Central memory CD8-positive, alpha-beta T cell (primary cell): ENCODE measurements around the gene PRAMEF7.
"Not testable (repeated sequence)": the region's sequence is repeated elsewhere in the genome, so short reads cannot be mapped to it uniquely, and the experiment has no call there.

Source experiments
- ATAC-seq: fragments of 150-1000 bp; cut with Tn5 transposase; replicated peaks from 2 replicates; pipeline ENCODE4 v1.10.0; 2022; ENCODE audit warnings: mild to moderate bottlenecking, moderate FRiP score, moderate number of reproducible peaks; ENCODE audit not compliant: poor library complexity, severe bottlenecking; ENCODE audit errors: extremely low read depth
- DNase-seq, 2 donors: peaks; one replicate each; pipeline ENCODE4 v3.0.0; 2021; ENCODE audit warnings: low spot score in 2 of 2
- H3K27ac Mint-ChIP-seq: one replicate; pipeline ENCODE4 v1.8.0; 2022; ENCODE audit warnings: low read depth, mild to moderate bottlenecking, moderate library complexity, mixed read lengths
- H3K27me3 Mint-ChIP-seq: one replicate; pipeline ENCODE4 v1.8.0; 2022; ENCODE audit warnings: mixed read lengths
- H3K36me3 Mint-ChIP-seq: one replicate; pipeline ENCODE4 v1.8.0; 2022; ENCODE audit warnings: mild to moderate bottlenecking, moderate library complexity, mixed read lengths; ENCODE audit not compliant: insufficient read depth
- H3K4me1 Mint-ChIP-seq: one replicate; pipeline ENCODE4 v1.8.0; 2022; ENCODE audit warnings: mixed read lengths
- H3K4me3 Mint-ChIP-seq: one replicate; pipeline ENCODE4 v1.8.0; 2022; ENCODE audit warnings: mild to moderate bottlenecking, moderate library complexity, mixed read lengths
- H3K9me3 Mint-ChIP-seq: one replicate; pipeline ENCODE4 v1.8.0; 2022; ENCODE audit warnings: mixed read lengths

The PRAMEF7 gene

GRCh38 chr1:12916310-12916709 is at the start of gene PRAMEF7:
Gene PRAMEF7 (plus strand): TSS chr1:12916610. CDS start chr1:12917693, 1,083 bp downstream.
- not testable (repeated sequence) for H3K27me3 Mint-ChIP-seq, H3K9me3 Mint-ChIP-seq, H3K27ac Mint-ChIP-seq, H3K4me3 Mint-ChIP-seq, ATAC-seq, H3K4me1 Mint-ChIP-seq, H3K36me3 Mint-ChIP-seq, DNase-seq

GRCh38 chr1:12878453-12878852 is 38.0 kb upstream of the PRAMEF7 start:
- not testable (repeated sequence) for H3K27me3 Mint-ChIP-seq, ATAC-seq, H3K4me3 Mint-ChIP-seq, H3K9me3 Mint-ChIP-seq, H3K36me3 Mint-ChIP-seq, DNase-seq, H3K4me1 Mint-ChIP-seq, H3K27ac Mint-ChIP-seq

- not testable (repeated sequence) for ATAC-seq
Measured at GRCh38 chr1:12886101-12886500, 30.3 kb upstream of the PRAMEF7 start, which contains the start of gene PRAMEF4. Gene PRAMEF4 (minus strand): TSS chr1:12886201. CDS start chr1:12883394, 2,807 bp downstream.

DNA sequence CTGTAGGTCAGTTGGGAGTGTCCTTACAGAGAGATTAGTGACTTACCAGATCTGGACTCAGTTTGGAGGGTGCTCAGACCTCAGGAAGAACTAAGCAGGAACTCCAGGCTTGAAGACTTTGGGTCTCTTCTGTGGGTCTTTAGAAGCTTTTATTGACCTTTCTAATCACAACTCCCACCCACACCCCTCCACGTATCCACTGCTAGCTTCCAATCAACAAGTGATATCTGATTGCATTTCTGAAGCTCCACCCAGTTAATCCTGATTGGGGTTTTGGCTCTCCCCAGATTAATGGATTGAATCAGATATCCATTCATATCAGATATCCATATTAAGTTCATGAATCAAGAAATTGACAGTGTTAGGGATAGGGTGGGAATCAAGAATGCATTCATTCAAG is 18.2 kb upstream of the PRAMEF7 start, which contains the start of gene PRAMEF10:
TSS of gene PRAMEF10 (minus strand) at position 101 of the 400 bp plus-strand sequence. CDS start 2,423 bp downstream, outside the sequence.
- not testable (repeated sequence) for H3K4me1 Mint-ChIP-seq, H3K9me3 Mint-ChIP-seq, H3K36me3 Mint-ChIP-seq, DNase-seq, ATAC-seq, H3K27ac Mint-ChIP-seq, H3K27me3 Mint-ChIP-seq, H3K4me3 Mint-ChIP-seq

More at GRCh38 chr1:12886101-12886500, 30.3 kb upstream of the PRAMEF7 start, which contains the start of gene PRAMEF4:
- H3K27ac Mint-ChIP-seq, H3K4me1 Mint-ChIP-seq, H3K4me3 Mint-ChIP-seq, DNase-seq, H3K27me3 Mint-ChIP-seq, H3K9me3 Mint-ChIP-seq, H3K36me3 Mint-ChIP-seq: not testable (repeated sequence)

GRCh38 chr1:12899186-12899585 is 17.2 kb upstream of the PRAMEF7 start:
- H3K27ac Mint-ChIP-seq, H3K4me1 Mint-ChIP-seq, H3K27me3 Mint-ChIP-seq, H3K4me3 Mint-ChIP-seq, H3K9me3 Mint-ChIP-seq, ATAC-seq, DNase-seq, H3K36me3 Mint-ChIP-seq: not testable (repeated sequence)

GRCh38 chr1:12903793-12904572 is 12.4 kb upstream of the PRAMEF7 start:
- H3K36me3 Mint-ChIP-seq, H3K4me1 Mint-ChIP-seq, H3K4me3 Mint-ChIP-seq, DNase-seq, H3K27ac Mint-ChIP-seq, H3K9me3 Mint-ChIP-seq, H3K27me3 Mint-ChIP-seq, ATAC-seq: not testable (repeated sequence)

GRCh38 chr1:12921749-12922148 is 5.3 kb downstream of the PRAMEF7 start:
- not testable (repeated sequence) for H3K36me3 Mint-ChIP-seq, H3K27ac Mint-ChIP-seq, H3K4me1 Mint-ChIP-seq, H3K27me3 Mint-ChIP-seq, H3K4me3 Mint-ChIP-seq, ATAC-seq, H3K9me3 Mint-ChIP-seq, DNase-seq

DNA sequence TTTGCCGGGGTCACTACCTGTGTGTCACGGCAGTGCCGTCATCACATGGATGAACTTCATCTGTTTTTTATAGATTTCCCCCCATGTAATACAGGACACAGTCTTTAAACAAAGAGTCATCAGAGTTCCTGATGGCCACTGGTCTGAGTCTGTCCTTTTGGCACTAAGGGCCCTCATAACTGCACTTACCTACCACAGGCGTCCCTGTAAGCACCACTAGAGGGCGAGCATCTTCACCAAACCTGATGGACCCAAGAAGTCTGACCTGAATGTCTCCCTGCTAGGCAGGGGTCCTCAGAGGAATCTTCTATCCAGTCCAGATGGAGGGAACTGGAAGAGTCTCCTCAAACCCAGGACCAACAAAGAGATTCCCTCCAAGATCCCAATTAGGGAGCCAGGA is 8.0 kb downstream of the PRAMEF7 start:
- not testable (repeated sequence) for DNase-seq, H3K27ac Mint-ChIP-seq, ATAC-seq, H3K4me1 Mint-ChIP-seq, H3K9me3 Mint-ChIP-seq, H3K27me3 Mint-ChIP-seq, H3K36me3 Mint-ChIP-seq, H3K4me3 Mint-ChIP-seq

DNA sequence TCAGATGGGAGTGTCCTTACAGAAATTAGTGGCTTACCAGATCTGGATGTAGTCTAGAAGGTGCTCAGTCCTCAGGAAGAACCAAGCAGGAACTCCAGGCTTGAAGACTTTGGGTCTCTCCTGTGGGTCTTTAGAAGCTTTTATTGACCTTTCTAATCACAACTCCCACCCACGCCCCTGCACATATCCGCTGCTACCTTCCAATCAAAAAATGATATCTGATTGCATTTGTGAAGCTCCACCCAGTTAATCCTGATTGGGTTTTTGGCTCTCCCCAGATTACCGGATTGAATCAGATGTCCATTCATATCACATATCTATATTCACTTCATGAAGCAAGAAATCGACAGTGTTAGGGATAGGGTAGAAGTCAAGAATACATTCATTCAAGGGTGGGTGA is 31.1 kb downstream of the PRAMEF7 start, which contains the start of gene PRAMEF6:
TSS of gene PRAMEF6 (minus strand) at position 101 of the 400 bp plus-strand sequence. CDS start 5,062 bp downstream, outside the sequence.
- H3K27ac Mint-ChIP-seq, H3K27me3 Mint-ChIP-seq, ATAC-seq, H3K36me3 Mint-ChIP-seq, H3K9me3 Mint-ChIP-seq, DNase-seq, H3K4me1 Mint-ChIP-seq, H3K4me3 Mint-ChIP-seq: not testable (repeated sequence)
